ENCODE results near the gene GPX1.
"Not testable (repeated sequence)": the region's sequence is repeated elsewhere in the genome, so short reads cannot be mapped to it uniquely, and the experiment has no call there.

The GPX1 gene

DNA sequence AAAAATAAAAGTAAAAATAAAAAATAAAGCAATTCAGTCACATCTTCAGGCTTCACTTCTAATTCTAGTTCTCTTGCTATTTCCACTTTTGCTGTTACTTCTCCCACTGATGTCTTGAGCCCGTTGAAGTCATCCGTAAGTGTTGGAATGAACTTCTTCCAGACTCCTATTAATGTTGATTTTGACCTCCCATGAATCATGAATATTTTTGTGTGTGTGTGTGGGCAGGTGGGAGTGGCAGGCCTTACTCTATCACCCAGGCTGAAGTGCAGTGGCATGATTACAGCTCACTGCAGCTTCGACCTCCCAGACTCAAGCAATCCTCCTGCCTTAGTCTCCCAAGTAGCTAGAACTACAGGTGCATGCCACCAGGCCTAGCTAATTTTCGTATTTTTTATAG lies 29.0 kb downstream of the GPX1 start:
- TF ChIP-seq POLR2A (IDR thresholded peaks at IDR 0.05; ENCODE audit: low read depth, low read length) (no peak), POLR2AphosphoS5 (IDR thresholded peaks at IDR 0.05; ENCODE audit: low read depth, low read length) (no peak), TAF1 (IDR thresholded peaks at IDR 0.05; ENCODE audit: borderline replicate concordance, low read depth, low read length) (no peak)
- DNase-seq (ENCODE audit: insufficient read length) (no peak), FAIRE-seq (no peak)

- not testable (repeated sequence) for FAIRE-seq; DNase-seq (ENCODE audit: insufficient read length)
Measured at GRCh38 chr3:49328350-49328749, 29.8 kb downstream of the GPX1 start.

DNA sequence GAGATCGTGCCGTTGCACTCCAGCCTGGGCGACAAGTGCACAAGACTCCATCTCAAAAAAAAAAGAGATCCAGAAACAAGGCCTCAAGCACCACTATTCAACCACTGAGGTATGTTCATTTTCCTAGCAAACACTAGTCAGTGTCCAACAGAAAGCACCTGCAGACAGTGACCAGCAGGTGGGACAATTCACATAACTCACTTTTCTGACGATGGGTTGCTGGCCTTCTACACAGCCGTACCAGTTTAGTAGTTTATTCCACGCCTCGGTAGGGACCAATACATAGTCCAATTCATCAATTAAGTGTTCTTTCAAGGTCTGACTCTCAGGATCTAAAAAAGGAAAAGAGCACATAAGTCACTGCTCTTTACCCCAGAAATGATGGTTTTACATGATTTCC lies 30.7 kb downstream of the GPX1 start:
- TF ChIP-seq TAF1 (IDR thresholded peaks at IDR 0.05; ENCODE audit: borderline replicate concordance, low read depth, low read length) = no peak
- no peak for TF ChIP-seq POLR2A (IDR thresholded peaks at IDR 0.05; ENCODE audit: low read depth, low read length)
- no peak for TF ChIP-seq POLR2AphosphoS5 (IDR thresholded peaks at IDR 0.05; ENCODE audit: low read depth, low read length)
- peak; percentile 70 for FAIRE-seq
- DNase-seq (ENCODE audit: insufficient read length) = no peak

GRCh38 chr3:49324768-49325167 lies 33.4 kb downstream of the GPX1 start:
- DNase-seq (ENCODE audit: insufficient read length) (no peak), FAIRE-seq (no peak)
- TF ChIP-seq TAF1 (IDR thresholded peaks at IDR 0.05; ENCODE audit: borderline replicate concordance, low read depth, low read length) (no peak), POLR2A (IDR thresholded peaks at IDR 0.05; ENCODE audit: low read depth, low read length) (no peak), POLR2AphosphoS5 (IDR thresholded peaks at IDR 0.05; ENCODE audit: low read depth, low read length) (no peak)

- TF ChIP-seq POLR2A (IDR thresholded peaks at IDR 0.05; ENCODE audit: low read depth, low read length) = no peak
- no peak for TF ChIP-seq TAF1 (IDR thresholded peaks at IDR 0.05; ENCODE audit: borderline replicate concordance, low read depth, low read length)
- no peak for TF ChIP-seq POLR2AphosphoS5 (IDR thresholded peaks at IDR 0.05; ENCODE audit: low read depth, low read length)
- DNase-seq (ENCODE audit: insufficient read length) (no peak), FAIRE-seq (no peak)
Measured at GRCh38 chr3:49316696-49317457, 41.3 kb downstream of the GPX1 start.

GRCh38 chr3:49313896-49314688 lies 44.1 kb downstream of the GPX1 start:
- peak; percentile 24 for FAIRE-seq
- TF ChIP-seq POLR2A (IDR thresholded peaks at IDR 0.05; ENCODE audit: low read depth, low read length) (no peak), TAF1 (IDR thresholded peaks at IDR 0.05; ENCODE audit: borderline replicate concordance, low read depth, low read length) (no peak), POLR2AphosphoS5 (IDR thresholded peaks at IDR 0.05; ENCODE audit: low read depth, low read length) (no peak)
- DNase-seq (ENCODE audit: insufficient read length) = no peak

DNA sequence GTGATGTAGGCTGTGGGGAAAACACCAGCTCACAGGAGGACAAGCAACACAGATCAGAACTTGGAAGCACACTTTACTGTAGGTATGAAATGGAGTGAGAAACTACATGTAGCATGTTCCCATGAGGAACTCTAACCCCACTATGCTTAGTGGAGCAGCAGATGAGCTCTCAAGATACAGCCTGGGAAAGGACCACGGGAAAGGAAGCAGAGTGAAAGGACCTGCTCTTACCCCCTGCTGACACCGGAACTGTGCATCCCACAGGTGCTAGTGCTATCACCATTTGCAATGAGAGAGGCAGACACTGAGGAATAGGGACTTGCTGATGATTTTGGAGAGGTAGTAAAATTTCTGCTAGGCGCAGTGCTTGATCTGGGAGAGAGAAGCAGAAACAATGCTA lies 46.9 kb downstream of the GPX1 start:
- FAIRE-seq = peak; percentile 14
- TF ChIP-seq TAF1 (IDR thresholded peaks at IDR 0.05; ENCODE audit: borderline replicate concordance, low read depth, low read length) (no peak), POLR2A (IDR thresholded peaks at IDR 0.05; ENCODE audit: low read depth, low read length) (no peak), POLR2AphosphoS5 (IDR thresholded peaks at IDR 0.05; ENCODE audit: low read depth, low read length) (no peak)

DNA sequence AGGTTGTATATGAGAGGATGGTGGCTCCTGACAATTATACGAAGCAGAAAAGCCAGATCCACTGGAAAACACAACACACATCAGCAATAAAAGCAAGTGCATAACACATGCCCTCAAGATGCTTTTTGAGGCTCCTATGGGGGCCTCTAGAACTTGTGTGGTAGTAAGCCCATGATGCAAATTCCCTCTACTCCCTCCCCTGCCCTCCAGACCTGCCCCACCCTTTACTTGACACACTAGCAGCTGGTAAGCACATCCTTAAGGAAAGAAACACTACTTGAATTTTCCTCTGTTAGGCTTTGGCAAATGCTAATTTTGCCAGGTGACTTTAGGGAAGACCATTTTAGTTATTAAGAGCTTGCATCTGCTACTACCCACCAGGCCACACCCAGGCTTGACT lies 47.5 kb downstream of the GPX1 start:
- FAIRE-seq (no peak), DNase-seq (ENCODE audit: insufficient read length) (no peak)
- TF ChIP-seq TAF1 (IDR thresholded peaks at IDR 0.05; ENCODE audit: borderline replicate concordance, low read depth, low read length) = no peak
- no peak for TF ChIP-seq POLR2A (IDR thresholded peaks at IDR 0.05; ENCODE audit: low read depth, low read length)
- no peak for TF ChIP-seq POLR2AphosphoS5 (IDR thresholded peaks at IDR 0.05; ENCODE audit: low read depth, low read length)

More for the DNA sequence above, 46.9 kb downstream of the GPX1 start:
- no peak for DNase-seq (ENCODE audit: insufficient read length)

Data from GM12892 (cell line).